GM12874 (cell line): ENCODE measurements around the gene RTF1.

Experiments used
- TF ChIP-seq, protein P1 (sequence below): IDR thresholded peaks from 2 replicates; pipeline ENCODE4 v1.5.1; 2011; ENCODE audit warnings: low read depth, mild to moderate bottlenecking, control low read depth, low read length, moderate library complexity; ENCODE audit not compliant: insufficient read depth

Gene RTF1

DNA sequence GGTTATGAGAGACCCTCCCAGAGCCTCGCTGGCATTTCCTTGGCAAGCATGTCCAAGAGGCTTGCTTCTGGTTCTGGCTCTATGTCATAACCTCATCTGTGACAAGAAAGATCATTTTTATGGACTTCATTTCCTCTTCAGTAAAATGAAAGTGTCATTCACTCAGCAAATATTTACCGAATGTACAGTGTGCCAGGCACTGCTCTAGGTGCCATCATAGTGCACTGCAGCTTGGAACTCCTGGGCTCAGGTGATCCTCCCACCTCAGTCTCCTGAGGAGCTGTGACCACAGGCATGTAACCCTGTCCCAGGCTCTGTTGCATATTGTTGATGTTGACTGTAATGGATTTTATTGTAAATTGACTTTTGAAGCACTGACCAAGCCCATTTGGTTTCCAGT lies 58.0 kb downstream of the RTF1 start:
- TF ChIP-seq, protein P1, sequence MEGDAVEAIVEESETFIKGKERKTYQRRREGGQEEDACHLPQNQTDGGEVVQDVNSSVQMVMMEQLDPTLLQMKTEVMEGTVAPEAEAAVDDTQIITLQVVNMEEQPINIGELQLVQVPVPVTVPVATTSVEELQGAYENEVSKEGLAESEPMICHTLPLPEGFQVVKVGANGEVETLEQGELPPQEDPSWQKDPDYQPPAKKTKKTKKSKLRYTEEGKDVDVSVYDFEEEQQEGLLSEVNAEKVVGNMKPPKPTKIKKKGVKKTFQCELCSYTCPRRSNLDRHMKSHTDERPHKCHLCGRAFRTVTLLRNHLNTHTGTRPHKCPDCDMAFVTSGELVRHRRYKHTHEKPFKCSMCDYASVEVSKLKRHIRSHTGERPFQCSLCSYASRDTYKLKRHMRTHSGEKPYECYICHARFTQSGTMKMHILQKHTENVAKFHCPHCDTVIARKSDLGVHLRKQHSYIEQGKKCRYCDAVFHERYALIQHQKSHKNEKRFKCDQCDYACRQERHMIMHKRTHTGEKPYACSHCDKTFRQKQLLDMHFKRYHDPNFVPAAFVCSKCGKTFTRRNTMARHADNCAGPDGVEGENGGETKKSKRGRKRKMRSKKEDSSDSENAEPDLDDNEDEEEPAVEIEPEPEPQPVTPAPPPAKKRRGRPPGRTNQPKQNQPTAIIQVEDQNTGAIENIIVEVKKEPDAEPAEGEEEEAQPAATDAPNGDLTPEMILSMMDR = no peak

DNA sequence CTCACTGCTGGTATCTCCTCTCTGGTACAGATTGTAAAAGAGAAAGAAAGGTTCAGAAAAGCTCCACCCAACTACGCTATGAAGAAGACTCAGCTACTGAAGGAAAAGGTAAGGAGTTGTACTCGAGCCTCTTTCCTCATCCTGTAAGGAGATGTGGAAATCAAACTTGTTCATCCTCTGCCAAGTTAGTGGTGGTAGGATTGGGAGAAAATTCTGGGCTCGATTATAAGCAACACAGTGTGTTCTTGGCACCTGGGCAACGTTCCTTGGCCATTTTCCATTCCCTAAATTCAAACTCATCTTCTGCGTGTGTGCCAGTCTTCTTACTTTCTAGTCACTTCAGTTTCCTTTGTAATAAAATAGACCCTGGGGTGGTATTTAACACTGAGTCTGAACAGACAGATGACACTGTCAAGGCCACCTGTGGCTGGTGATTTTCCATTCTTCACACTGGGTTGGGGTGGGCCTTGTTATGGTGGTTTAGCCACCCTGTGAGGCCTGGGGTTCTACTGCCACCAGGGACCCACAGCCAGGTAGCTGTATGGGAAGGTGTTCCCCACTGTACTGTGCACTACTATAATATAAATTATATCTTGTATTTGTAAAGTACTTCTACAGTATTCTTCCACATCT lies 59.6 kb downstream of the RTF1 start:
- TF ChIP-seq, protein P1 = no peak

- TF ChIP-seq, protein P1 = no peak
Measured at GRCh38 chr15:41480396-41481140, 63.7 kb downstream of the RTF1 start.

DNA sequence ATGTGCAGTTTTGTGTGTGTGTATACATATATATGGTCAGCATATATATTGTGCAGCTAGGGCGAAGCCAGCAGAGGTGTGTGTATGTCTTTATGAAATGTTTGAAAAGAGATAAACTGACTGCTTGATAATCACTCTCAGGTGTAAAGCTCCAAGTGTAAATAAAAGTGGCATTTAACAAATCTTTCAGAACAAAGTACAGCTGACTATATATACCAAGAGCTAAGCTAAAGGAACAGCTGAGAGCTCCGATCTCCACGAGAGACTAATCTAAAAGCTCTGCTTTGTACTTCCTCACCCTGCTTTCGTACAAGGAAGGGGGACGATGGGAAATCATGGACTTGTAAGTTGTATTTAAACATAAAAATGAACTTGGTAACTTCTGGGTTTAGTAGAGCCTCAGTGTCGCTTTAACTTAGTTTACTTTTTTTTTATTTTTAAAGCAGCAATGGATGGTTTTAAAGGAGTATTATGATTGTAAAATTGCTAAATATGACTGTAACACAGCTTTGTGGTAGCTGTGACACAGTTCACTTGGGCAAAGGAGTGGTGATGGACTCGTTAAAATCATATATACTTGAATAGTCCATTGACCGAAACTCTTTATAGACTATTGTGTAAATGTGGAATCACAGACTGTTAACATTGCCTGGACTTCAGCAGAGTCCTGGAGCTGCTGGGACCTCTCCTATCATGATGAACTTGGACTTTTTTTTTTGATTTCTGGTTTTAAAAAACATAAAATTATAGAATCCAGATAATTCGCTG lies 65.4 kb downstream of the RTF1 start:
- TF ChIP-seq, protein P1 = no peak

DNA sequence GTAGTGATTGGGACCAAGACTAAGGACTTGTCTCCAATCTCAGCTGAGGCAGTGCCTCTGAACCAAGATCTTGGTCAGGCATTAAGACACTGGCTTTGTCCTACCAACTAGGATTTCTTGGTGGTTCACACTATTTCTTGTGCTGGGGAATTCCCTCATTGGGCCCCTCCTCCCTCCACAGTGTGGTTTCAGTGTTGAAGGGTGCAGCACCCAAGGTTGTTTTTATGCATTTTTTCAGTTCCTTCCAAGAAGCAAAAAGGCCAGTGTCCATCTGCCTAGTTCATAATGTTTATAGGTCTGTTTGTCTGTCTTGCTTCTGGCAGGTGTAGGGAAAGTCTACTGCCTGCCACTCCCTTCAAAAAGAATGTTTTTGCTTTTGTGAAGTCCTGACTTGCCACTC lies 66.2 kb downstream of the RTF1 start:
- TF ChIP-seq, protein P1 = no peak

- TF ChIP-seq, protein P1 = no peak
Measured at GRCh38 chr15:41483519-41483918, 66.6 kb downstream of the RTF1 start.

DNA sequence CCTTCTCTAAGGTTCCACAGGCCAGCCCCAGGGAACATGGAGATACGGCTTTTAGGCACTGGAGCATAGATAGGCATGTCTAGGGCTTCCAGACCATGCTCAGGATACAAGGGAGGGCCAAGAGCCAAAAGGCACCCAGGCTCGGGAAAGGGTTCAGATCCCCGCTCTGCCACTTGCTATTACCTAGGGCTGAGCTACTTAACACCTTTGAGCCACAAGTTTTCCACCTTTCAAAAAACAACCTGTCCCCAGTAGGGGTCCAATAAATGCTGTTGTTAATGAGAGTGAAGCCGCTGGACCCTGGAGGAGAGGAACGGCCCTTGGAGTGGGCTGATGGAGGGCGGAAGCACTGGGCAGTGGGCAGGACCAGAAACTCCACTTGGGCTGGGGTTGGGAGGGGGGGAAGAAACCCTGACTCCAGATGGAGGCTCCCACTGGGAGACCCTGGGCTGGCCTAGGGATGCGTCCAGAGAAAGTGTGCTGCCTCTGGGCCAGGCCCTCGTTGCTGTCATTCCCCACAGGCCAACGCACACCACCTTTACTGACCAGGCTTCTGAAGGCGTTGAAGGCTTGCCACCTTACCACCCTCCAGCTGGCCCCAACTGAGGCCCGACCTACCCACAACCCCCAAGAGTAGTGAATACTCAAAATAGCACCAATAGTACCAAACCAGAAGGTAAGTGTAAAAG lies 68.2 kb downstream of the RTF1 start:
- TF ChIP-seq, protein P1 = no peak
